ENCODE data around the gene SMAGP.
A peak's percentile ranks its signal among the peaks of the same experiment; 100 is the strongest.
"Not testable (repeated sequence)": the region's sequence is repeated elsewhere in the genome, so short reads cannot be mapped to it uniquely, and the experiment has no call there.

SMAGP gene

GRCh38 chr12:51293696-51294095 is 23.5 kb upstream of the SMAGP start:
- Histone ChIP-seq H3K27me3 (ENCODE audit: control insufficient read depth in 1 of 2, insufficient read depth in 2 of 2, low read length in 2 of 2) (no peaks in the 10 kb centered on the region), H3K4me3 (ENCODE audit: low read depth in 1 of 2, low read length in 2 of 2) (no peak overlapping the region), H3K27ac (ENCODE audit: low read depth, low read length) (no peak overlapping the region), H3K4me1 (ENCODE audit: control insufficient read depth in 1 of 2, insufficient read depth in 2 of 2, low read length in 2 of 2) (no peaks in the 10 kb centered on the region), H3K9ac (ENCODE audit: low read depth in 1 of 2, low read length in 2 of 2) (no peak overlapping the region), H3K9me3 (ENCODE audit: control insufficient read depth in 1 of 2, low read length in 2 of 2) (no peaks in the 10 kb centered on the region), H3K36me3 (ENCODE audit: control insufficient read depth in 1 of 2, insufficient read depth in 2 of 2, low read length in 2 of 2) (no peaks in the 10 kb centered on the region)

GRCh38 chr12:51291603-51292513 is 21.6 kb upstream of the SMAGP start:
- H3K4me3 ChIP-seq (ENCODE audit: low read depth in 1 of 2, low read length in 2 of 2); H3K36me3 ChIP-seq (ENCODE audit: control insufficient read depth in 1 of 2, insufficient read depth in 2 of 2, low read length in 2 of 2); H3K27ac ChIP-seq (ENCODE audit: low read depth, low read length); H3K9ac ChIP-seq (ENCODE audit: low read depth in 1 of 2, low read length in 2 of 2); H3K27me3 ChIP-seq (ENCODE audit: control insufficient read depth in 1 of 2, insufficient read depth in 2 of 2, low read length in 2 of 2); H3K9me3 ChIP-seq (ENCODE audit: control insufficient read depth in 1 of 2, low read length in 2 of 2); H3K4me1 ChIP-seq (ENCODE audit: control insufficient read depth in 1 of 2, insufficient read depth in 2 of 2, low read length in 2 of 2): not testable (repeated sequence)

GRCh38 chr12:51285843-51286242 is 15.6 kb upstream of the SMAGP start:
- Histone ChIP-seq H3K9ac (ENCODE audit: low read depth in 1 of 2, low read length in 2 of 2) (no peak overlapping the region), H3K9me3 (ENCODE audit: control insufficient read depth in 1 of 2, low read length in 2 of 2) (no peaks in the 10 kb centered on the region), H3K36me3 (ENCODE audit: control insufficient read depth in 1 of 2, insufficient read depth in 2 of 2, low read length in 2 of 2) (peaks cover 0 to 5% of the 10 kb centered on the region in 2 donors)

GRCh38 chr12:51281202-51281924 is 11.1 kb upstream of the SMAGP start:
- H3K36me3 ChIP-seq (ENCODE audit: control insufficient read depth in 1 of 2, insufficient read depth in 2 of 2, low read length in 2 of 2) = peaks cover 0 to 5% of the 10 kb centered on the region in 2 donors
- H3K4me1 ChIP-seq (ENCODE audit: control insufficient read depth in 1 of 2, insufficient read depth in 2 of 2, low read length in 2 of 2) = no peaks in the 10 kb centered on the region

More at GRCh38 chr12:51285843-51286242, 15.6 kb upstream of the SMAGP start:
- H3K4me1 ChIP-seq (ENCODE audit: control insufficient read depth in 1 of 2, insufficient read depth in 2 of 2, low read length in 2 of 2) = no peaks in the 10 kb centered on the region
- H3K27ac ChIP-seq (ENCODE audit: low read depth, low read length) = no peak overlapping the region
- H3K27me3 ChIP-seq (ENCODE audit: control insufficient read depth in 1 of 2, insufficient read depth in 2 of 2, low read length in 2 of 2) = no peaks in the 10 kb centered on the region
- H3K4me3 ChIP-seq (ENCODE audit: low read depth in 1 of 2, low read length in 2 of 2) = no peak overlapping the region

GRCh38 chr12:51275088-51275487 is 4.9 kb upstream of the SMAGP start:
- no peak overlapping the region for H3K9ac ChIP-seq (ENCODE audit: low read depth in 1 of 2, low read length in 2 of 2)
- H3K36me3 ChIP-seq (ENCODE audit: control insufficient read depth in 1 of 2, insufficient read depth in 2 of 2, low read length in 2 of 2) = no peaks in the 10 kb centered on the region

More at GRCh38 chr12:51281202-51281924, 11.1 kb upstream of the SMAGP start:
- H3K9me3 ChIP-seq (ENCODE audit: control insufficient read depth in 1 of 2, low read length in 2 of 2) = no peaks in the 10 kb centered on the region
- H3K27ac ChIP-seq (ENCODE audit: low read depth, low read length) = no peak overlapping the region
- no peak overlapping the region for H3K4me3 ChIP-seq (ENCODE audit: low read depth in 1 of 2, low read length in 2 of 2)
- no peak overlapping the region for H3K9ac ChIP-seq (ENCODE audit: low read depth in 1 of 2, low read length in 2 of 2)
- H3K27me3 ChIP-seq (ENCODE audit: control insufficient read depth in 1 of 2, insufficient read depth in 2 of 2, low read length in 2 of 2) = no peaks in the 10 kb centered on the region

GRCh38 chr12:51272810-51273209 is 2.6 kb upstream of the SMAGP start:
- not testable (repeated sequence) for H3K27ac ChIP-seq (ENCODE audit: low read depth, low read length); H3K27me3 ChIP-seq (ENCODE audit: control insufficient read depth in 1 of 2, insufficient read depth in 2 of 2, low read length in 2 of 2); H3K9me3 ChIP-seq (ENCODE audit: control insufficient read depth in 1 of 2, low read length in 2 of 2); H3K4me3 ChIP-seq (ENCODE audit: low read depth in 1 of 2, low read length in 2 of 2); H3K36me3 ChIP-seq (ENCODE audit: control insufficient read depth in 1 of 2, insufficient read depth in 2 of 2, low read length in 2 of 2); H3K9ac ChIP-seq (ENCODE audit: low read depth in 1 of 2, low read length in 2 of 2)
- H3K4me1 ChIP-seq (ENCODE audit: control insufficient read depth in 1 of 2, insufficient read depth in 2 of 2, low read length in 2 of 2) = peaks cover 16 to 21% of the 10 kb centered on the region in 2 donors

More at GRCh38 chr12:51275088-51275487, 4.9 kb upstream of the SMAGP start:
- Histone ChIP-seq H3K4me3 (ENCODE audit: low read depth in 1 of 2, low read length in 2 of 2) (no peak overlapping the region), H3K27ac (ENCODE audit: low read depth, low read length) (no peak overlapping the region), H3K9me3 (ENCODE audit: control insufficient read depth in 1 of 2, low read length in 2 of 2) (no peaks in the 10 kb centered on the region), H3K27me3 (ENCODE audit: control insufficient read depth in 1 of 2, insufficient read depth in 2 of 2, low read length in 2 of 2) (no peaks in the 10 kb centered on the region), H3K4me1 (ENCODE audit: control insufficient read depth in 1 of 2, insufficient read depth in 2 of 2, low read length in 2 of 2) (peaks cover 14 to 16% of the 10 kb centered on the region in 2 donors)

GRCh38 chr12:51270951-51271518 is 820 bp upstream of the SMAGP start:
- H3K36me3 ChIP-seq (ENCODE audit: control insufficient read depth in 1 of 2, insufficient read depth in 2 of 2, low read length in 2 of 2) = peaks cover 0 to 2% of the 10 kb centered on the region in 2 donors
- H3K4me1 ChIP-seq (ENCODE audit: control insufficient read depth in 1 of 2, insufficient read depth in 2 of 2, low read length in 2 of 2) = peaks cover 16 to 21% of the 10 kb centered on the region in 2 donors
- H3K4me3 ChIP-seq (ENCODE audit: low read depth in 1 of 2, low read length in 2 of 2) = peak overlapping the region; percentile 81 to 87
- no peaks in the 10 kb centered on the region for H3K9me3 ChIP-seq (ENCODE audit: control insufficient read depth in 1 of 2, low read length in 2 of 2)
- H3K9ac ChIP-seq (ENCODE audit: low read depth in 1 of 2, low read length in 2 of 2) = peak overlapping the region; percentile 12 to 62
- H3K27me3 ChIP-seq (ENCODE audit: control insufficient read depth in 1 of 2, insufficient read depth in 2 of 2, low read length in 2 of 2) = no peaks in the 10 kb centered on the region
- H3K27ac ChIP-seq (ENCODE audit: low read depth, low read length) = peak overlapping the region; percentile 83

- Histone ChIP-seq H3K9me3 (ENCODE audit: control insufficient read depth in 1 of 2, low read length in 2 of 2) (no peaks in the 10 kb centered on the region), H3K27me3 (ENCODE audit: control insufficient read depth in 1 of 2, insufficient read depth in 2 of 2, low read length in 2 of 2) (no peaks in the 10 kb centered on the region), H3K4me3 (ENCODE audit: low read depth in 1 of 2, low read length in 2 of 2) (peak overlapping the region; percentile 81 to 87), H3K27ac (ENCODE audit: low read depth, low read length) (peak overlapping the region; percentile 72), H3K36me3 (ENCODE audit: control insufficient read depth in 1 of 2, insufficient read depth in 2 of 2, low read length in 2 of 2) (peaks cover 0 to 2% of the 10 kb centered on the region in 2 donors), H3K4me1 (ENCODE audit: control insufficient read depth in 1 of 2, insufficient read depth in 2 of 2, low read length in 2 of 2) (peaks cover 7 to 21% of the 10 kb centered on the region in 2 donors), H3K9ac (ENCODE audit: low read depth in 1 of 2, low read length in 2 of 2) (peak overlapping the region; percentile 62 to 67)
These were observed 795 bp downstream of the SMAGP start for GRCh38 chr12:51269174-51270066.

GRCh38 chr12:51265024-51265423 is 5.2 kb downstream of the SMAGP start:
- Histone ChIP-seq H3K4me1 (ENCODE audit: control insufficient read depth in 1 of 2, insufficient read depth in 2 of 2, low read length in 2 of 2) (peaks cover 0 to 7% of the 10 kb centered on the region in 2 donors), H3K27me3 (ENCODE audit: control insufficient read depth in 1 of 2, insufficient read depth in 2 of 2, low read length in 2 of 2) (no peaks in the 10 kb centered on the region), H3K4me3 (ENCODE audit: low read depth in 1 of 2, low read length in 2 of 2) (no peak overlapping the region), H3K9ac (ENCODE audit: low read depth in 1 of 2, low read length in 2 of 2) (no peak overlapping the region), H3K9me3 (ENCODE audit: control insufficient read depth in 1 of 2, low read length in 2 of 2) (no peaks in the 10 kb centered on the region), H3K27ac (ENCODE audit: low read depth, low read length) (no peak overlapping the region), H3K36me3 (ENCODE audit: control insufficient read depth in 1 of 2, insufficient read depth in 2 of 2, low read length in 2 of 2) (peaks cover 0 to 2% of the 10 kb centered on the region in 2 donors)

All from duodenal mucosa (tissue), 2 donors.